ENCODE data around the gene EFCAB6.

Gene EFCAB6

DNA sequence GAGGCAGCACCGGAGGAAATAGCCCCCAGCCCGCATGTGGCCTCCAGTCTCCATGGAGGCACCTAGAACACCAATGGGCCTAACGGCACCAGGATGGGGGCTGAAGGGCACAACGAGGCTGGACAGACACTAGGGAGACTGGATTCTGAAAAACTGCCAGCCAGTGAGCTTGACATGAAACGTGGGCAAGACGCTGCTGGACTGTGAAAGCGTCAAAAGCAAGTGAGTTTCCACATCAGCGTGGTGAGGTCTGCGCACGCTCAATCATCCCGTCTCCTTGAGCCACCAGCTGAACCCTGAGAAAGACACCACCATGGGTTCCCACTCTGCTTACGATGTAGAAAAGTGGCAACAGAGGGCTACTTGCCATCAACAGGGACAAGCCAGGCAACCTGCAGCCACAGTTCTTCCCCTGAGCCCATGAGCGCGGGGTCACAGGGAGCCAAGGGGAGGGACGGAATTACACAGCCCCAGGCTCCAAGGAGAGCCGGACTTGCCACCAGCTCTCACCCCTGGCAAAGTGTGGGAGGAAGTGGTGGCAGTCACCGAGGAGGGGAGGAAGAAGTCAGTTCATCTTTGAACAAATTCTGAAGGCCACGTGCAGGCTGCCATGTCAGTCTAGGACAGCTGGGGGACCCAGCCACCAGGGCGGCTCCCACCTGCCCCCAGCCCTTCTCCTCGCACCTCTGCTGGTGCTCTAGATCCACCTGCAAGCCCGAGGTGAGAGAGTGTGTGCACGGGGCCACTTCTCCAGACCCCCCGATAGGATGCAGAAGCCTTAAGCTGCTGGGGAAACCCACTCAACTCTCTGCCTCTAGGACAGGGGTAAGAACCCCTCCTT, 269.2 kb downstream of the EFCAB6 start:
- no peak for DNase-seq (ENCODE audit: low spot score)

DNA sequence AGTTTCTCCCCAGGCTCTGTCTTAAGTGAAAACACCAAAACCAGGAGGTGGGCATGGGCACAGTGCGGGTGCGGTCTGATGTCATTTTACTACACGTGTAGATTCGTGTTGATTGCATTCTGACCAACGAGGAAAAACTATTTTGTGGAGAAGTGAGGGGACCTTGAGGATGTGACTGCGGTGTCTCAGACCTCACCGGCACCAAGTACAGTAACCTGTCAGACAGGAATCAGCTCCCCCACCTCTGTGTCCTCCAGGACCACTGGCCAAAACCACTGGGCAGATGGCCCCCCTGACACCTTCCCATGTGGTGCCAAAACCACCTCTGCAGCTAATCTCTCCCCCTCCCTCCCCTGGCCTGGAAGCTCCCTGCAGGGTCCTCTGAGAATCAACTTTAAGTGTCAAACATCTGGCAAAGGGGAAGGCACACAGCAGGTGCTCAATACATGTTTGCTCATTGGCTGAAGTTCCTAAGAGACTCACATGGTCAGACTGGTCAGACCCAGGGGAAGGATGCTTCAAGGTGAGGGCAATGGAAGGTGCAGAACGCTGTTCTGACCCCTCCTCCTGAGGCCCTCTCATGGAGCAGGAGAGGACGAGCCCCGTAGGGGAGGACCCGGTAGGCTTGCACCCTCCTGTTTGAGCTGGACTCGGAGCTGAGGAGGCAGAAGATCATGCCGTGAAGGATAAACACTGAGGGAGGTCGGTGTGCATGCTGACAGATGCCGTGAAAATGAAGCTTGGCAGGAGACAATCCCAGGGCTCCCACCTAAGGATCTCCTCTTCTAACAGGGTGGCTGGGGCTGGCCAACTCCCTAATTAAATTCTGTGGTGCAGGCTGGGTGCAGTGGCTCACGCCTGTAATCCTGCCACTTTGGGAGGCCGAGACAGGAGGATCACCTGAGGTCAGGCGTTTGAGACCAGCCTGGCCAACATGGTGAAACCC, 270.4 kb downstream of the EFCAB6 start:
- no peak for DNase-seq (ENCODE audit: low spot score)

DNA sequence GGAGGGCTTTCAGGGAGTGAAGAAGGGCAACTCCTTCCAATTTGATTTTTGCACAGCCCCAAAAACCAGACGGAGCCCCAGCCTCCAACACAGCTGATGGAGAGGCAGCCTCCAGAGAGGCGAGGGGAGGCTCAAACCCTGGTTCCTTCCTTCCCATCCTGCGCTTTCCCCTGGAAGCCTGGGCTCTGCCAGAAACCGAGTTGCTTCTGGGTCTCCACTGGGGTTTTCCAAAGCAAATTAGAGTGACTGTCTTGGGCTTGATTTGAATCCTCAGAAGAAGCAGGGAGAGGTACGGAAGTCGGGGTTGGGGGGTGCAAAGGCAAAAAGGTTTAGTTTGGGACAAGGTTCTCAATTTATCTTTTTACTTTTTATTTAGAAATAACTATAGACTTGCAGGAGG, 271.1 kb downstream of the EFCAB6 start:
- no peak for DNase-seq (ENCODE audit: low spot score)

DNA sequence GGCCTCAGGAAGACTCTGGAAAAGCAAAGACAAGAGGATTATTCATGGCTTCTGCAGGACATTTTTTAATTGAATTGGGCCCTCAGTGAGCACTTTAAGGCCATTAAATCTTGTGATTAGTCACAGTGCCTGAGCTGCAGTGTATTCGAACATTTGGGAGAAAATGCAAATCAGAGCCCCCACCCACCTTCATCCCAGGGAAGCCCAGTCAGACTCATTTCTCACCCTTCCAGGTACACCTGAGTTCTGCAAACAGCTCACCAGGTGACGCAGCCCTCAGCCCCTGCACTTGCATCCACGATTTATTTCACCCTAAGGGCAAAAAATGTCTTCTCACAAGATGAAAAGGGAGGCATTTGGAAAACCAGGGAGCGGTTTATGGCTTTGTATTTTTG, 271.6 kb downstream of the EFCAB6 start:
- DNase-seq (ENCODE audit: low spot score), result no peak

DNA sequence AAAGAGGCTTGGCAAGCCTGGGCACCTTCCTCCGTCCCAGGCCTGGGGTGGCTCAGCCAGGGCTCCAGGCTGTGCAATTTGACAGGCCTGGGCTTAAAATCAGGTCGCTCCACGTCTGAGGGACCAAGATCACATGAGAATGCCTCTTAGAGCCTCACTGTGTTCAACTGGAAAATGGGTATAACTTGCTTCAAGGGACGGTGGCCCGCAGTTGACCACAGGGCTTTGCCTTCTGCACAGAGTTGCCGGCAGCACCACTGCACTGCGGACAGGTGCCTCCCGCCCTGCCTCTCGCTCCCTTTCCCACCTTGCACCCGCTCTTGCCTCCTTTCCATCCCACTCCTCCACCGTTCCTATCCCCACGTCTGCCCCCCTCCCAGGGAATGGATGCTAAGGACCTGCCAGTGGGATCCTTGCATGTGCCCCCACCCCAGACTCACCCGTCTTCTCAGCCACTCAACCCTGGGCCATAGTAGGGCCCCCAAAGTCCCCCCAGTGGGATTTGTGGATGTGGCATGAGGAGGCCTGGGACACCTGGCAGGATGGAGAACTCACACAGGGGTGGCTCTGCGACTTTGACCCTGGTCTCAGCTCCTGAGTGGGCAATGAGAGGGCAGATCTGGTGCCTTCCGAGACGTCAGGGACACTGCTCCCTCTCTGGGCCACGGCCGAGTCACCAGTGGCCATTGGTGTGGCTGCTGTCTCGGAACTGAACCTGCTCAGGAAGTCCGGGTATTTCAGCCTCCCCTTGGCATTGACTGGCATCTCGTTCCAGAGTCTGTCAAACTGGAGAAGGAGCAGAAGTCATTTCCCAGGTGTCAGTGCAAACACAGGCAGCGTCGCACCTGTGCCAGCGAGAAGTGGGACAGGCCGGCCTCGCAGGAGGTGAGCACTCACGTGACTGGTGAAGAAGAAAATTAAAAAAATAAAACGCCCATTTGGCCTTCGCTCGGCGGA, 272.3 kb downstream of the EFCAB6 start:
- DNase-seq (ENCODE audit: low spot score), result no peak

DNA sequence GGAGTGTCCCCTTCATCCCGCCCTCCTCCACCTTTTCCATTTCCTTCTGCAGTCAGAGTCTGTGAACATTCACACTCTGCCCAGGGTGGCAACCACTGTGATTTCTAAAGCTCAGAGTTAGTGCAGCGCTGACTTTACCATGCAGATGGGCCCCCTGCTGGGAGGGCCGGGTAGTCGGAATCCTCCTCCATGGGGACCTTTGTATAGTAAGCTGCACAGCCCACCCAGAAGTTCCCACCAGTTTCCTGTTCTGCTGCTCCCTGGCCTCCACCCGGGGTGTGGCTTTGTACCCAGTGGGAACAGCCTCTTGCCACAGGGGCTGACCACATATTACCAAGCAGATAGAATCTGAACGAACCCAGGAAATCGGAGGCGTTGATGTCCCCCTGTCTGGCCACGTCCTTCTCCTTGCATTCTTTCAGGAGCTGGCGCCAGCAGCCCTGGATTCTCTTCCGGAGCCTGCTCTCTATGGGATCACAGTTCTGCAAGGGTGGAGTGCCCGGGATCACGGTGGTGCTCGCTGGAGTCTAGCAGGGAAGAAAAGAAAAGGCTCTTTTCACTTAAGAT, 275.0 kb downstream of the EFCAB6 start:
- DNase-seq (ENCODE audit: low spot score), result no peak

DNA sequence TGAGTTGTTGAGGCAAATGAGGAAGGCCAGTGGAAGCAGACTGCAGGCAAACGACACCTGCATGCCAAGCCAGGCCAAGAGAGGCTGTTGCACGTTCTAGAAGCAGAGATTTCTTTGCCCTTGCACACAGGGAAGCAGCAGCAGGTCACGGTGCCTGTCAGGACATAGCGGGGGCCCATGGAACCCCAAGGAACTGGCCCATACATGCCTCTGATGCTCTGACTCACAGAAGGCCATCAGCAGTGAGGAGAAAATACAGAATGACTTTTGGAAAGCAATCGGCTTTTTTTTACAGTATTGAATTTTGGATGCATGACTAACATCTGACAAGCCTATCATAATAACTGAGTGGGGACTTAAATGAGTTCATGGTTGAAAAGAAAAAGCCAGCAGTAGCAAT, 276.4 kb downstream of the EFCAB6 start:
- DNase-seq (ENCODE audit: low spot score), result no peak

DNA sequence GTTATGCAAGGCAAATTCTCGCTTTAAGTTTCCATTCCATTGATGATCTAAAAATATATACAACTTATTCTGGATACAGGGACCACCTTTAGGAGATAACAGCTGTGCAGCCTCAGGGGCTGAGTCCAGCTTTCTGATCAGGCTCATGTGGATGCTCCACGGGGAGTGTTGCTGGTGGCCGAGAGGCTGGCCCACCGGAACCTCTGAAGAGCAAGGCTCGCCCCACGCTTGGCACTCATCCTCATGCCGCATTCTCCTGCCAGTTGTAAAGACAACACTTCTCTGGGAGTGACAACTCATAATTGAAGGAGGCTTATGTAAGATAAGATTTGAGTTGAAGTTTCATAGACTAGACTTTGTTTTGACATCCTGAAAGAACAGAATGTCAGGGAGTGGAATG, 276.8 kb downstream of the EFCAB6 start:
- DNase-seq (ENCODE audit: low spot score), result no peak

DNA sequence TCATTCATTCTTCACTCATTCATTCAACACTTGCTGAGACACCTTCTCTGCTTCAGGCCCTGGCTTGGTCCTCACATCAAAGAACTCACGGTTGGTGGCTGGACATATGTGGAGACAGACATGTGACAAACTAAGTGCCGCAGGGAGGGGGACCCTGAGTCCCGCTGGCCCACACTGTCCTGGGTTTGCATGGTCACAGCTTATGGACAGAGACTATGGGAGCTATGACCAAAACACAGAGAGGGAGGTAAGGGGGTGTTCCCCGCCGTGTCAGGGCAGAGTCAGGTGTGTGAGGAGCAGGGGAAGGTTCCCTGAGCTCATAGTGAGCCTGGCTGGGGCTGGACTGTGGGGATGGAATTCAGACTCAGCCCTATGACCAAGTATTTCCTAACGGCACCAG, 277.2 kb downstream of the EFCAB6 start:
- no peak for DNase-seq (ENCODE audit: low spot score)

DNA sequence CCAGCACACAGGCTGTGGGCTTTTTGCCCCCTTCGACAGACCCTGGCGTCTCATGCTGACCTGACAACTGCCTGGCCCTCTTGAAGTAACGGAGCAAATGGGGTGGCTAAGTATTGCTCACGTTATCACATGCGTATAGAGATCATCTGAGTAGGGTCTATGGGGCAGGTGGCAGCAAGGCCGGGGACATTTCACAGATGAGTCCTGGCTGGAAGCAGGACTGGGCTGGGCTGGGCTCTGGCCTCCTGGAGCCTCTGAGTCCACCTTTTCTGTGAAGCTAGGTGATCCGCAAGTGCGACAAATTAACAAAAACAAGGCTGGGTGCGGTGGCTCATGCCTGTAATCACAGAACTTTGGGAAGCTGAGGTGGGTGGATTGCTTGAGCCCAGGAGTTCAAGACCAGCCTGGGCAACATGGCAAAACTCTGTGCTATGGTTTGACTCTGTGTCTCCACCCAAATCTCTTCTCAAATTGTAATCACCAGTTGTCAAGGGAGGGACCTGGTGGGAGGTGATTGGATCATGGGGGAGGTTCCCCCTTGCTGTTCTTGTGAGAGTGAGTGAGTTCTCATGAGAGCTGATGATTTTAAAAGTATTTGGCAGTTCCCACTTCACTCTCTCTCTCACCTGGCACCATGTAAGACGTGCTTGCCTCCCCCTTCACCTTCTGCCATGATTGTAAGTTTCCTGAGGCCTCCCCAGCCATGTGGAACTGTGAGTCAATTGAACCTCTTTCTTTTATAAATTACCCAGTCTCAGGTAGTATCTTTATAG, 278.3 kb downstream of the EFCAB6 start:
- DNase-seq (ENCODE audit: low spot score), result no peak

DNA sequence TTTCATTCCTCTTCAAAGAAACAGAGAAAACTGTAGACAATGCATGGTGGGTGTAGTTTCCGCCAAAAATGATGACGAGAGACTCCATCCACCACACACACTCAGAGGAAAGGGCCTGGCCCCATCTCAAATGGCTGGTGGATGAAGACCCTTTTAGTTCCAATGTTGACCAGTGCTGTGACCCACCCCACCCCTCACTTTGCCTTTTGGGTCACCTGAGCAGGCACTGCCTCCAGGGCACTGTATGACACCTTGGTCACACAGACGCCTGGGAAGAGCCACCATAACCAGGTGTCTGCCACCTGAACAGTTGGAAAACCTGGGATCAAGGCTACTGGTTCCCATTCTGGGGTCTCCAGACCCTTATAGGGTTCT, 279.0 kb downstream of the EFCAB6 start:
- DNase-seq (ENCODE audit: low spot score), result no peak

DNA sequence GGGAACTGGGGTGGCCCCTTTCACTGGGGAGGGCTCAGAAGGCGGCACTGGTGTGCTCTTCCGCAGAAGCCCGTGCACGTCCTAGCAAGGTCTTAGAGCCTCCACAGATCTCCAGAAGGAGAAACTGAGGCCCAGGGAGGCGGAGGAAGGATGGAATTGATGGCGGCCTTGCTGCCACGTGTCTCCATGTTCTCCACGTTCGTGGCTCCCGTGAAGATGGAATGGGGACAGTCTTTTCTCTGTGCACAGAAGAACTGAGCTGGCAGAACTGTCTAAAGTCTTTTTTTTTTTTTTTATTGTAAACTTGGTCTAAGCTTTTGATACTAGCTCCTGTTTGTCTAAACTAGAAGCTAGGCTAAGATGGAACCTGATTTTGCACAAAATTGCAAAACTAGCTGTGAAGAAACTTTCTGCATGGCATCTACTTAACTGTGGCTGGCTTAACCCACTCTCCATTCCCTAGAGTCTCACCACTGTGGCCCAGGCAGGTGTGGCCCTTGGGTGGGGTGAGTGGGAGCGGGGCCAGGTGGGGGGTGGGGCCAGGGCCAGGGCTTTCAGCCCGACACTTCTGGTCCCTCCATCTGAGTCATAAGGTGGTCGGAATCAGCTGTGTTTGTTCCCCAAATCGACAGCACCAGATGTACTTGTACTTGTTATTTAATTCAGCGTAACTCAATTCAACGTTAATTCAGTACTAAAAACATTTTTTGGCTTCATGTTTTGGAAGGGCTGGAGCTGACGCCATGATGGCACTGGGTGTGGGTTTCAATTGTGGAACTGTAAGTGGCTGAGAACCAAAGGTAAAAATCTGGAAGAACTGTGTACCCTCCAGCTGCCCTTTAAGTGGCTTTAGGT, 279.6 kb downstream of the EFCAB6 start:
- no peak for DNase-seq (ENCODE audit: low spot score)

DNA sequence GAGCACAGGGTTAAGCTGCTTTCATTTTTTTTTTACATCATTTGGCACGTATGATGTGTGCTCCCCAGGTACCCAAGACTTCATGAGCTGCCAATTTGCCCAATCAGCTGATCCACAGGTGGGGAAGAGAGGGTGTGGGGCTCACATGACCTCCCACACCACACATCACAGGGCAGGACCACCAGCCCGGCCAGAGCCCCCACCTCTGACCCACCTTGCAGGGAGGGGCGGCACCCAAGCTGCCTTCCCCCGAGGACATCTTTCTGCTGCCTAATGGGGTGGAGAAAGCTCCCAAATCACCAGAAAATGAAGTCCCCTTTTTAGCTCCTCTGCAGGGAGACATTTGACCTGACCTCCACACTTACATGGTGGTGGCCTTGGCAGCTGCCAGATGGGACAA, 280.5 kb downstream of the EFCAB6 start:
- DNase-seq (ENCODE audit: low spot score), result no peak

DNA sequence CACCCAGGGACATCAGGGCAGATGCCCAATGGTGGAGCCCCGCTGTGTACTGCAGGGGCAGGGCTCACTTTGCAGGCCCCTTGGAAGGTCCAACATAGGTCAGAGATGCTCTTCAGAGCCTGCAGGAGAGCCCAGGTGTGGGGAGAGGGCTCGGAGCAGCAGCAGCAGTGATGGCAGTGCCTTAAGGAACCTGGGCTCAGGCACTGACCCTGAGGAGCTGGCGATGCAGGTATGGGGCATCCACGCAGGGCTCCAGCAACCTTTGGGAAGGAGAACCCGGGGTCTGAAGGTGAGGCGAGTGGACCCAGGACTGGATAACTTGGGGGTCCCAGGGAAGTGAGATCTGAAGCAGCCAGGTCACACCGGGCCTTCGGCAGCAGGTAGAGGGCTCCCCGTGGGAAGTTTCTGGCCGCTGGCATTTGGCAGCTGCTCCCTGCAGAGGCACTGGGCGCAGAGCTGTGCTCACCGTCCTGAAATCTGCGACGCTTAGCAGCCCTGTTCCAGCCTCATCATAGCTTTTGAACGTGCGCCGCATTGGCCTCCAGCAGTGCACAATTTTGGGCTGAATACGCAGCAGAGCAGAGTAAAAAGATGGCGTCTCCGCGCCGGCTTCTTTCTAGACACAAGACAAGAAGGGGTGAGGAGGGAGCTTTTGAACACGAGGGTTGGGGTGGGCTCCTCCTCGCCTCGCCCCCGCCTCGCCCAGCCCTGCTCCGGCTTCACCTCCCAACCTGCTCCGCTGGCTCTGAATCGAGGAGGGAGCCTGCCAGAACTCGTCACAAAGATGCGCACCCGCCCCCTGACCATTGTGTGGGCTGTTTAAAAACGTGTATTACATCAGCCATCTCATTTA, 281.5 kb downstream of the EFCAB6 start:
- DNase-seq (ENCODE audit: low spot score), result no peak

DNA sequence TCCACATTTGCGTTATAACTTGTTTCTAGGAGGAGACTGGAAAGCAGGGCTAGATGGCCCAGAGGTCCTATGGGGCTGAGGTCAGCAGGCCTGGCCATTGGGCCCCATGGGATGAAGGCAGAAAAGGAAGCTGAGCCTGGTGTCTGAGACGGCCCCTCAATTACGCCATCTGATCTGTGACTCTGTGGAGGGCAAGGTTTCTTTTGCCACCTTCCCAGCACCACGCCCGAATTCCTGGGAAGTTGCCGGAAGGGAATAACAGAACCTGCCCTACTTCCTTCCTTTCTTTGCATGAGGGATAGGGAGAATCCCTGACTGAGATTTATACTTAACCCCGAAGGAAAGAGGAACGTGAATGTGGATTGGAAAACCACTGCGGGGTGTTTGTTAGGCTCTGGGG, 282.2 kb downstream of the EFCAB6 start:
- no peak for DNase-seq (ENCODE audit: low spot score)

DNA sequence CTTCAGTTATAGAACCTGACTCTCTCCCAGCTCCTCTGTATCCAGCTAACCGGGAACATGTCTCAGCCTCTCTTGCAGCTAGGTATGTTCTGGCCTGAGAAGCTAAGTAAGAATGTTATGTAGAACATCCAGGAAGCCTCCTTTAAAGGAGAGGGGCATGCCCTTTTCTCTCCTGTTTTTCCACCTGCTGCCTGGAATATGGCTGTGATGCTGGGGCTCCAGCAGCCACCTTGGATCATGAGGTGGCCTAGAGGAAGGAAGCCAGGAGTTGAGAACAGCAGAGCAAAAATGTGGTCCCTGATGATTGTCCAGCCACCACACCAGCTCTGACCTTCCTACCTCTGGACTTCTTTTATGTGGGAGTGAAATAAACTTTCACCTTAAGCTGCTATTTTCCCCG, 282.6 kb downstream of the EFCAB6 start:
- DNase-seq (ENCODE audit: low spot score), result no peak

DNA sequence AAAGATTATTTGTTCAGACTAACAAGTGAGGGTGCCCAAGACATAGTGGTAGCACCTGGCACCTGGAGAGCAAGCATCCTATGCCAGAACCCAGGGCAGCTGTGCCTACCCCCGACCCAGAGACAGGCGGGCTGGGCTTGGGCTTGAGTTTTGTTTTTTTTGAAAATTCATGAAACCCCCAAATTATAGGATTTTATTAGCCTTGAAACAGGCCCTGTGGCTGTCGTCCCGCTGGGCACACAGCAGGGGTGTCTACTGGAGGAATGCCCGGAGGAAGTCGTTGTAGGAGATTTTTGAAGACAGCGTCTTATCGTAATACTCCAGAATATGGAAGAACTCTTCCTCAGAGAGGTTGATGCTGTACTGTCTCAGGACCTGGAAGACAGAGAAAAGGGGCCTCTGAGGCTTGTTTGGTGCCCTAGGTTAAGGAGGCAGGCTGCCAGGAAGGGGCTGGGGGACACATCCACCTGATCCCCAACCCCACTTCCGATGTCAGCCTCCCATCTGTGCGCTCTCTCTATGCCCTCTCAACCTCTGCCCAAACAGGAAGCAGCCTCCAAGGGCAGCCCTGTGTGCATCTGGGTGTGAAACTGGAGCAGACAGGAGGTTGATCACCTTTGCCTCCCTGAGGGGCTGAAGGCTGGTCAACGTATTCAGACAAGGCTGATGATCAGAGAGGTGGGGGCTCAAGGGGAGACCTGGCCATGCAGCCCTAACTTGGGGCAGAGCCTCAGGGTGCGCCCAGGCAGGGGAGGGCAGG, 283.3 kb downstream of the EFCAB6 start:
- DNase-seq (ENCODE audit: low spot score), result no peak

DNA sequence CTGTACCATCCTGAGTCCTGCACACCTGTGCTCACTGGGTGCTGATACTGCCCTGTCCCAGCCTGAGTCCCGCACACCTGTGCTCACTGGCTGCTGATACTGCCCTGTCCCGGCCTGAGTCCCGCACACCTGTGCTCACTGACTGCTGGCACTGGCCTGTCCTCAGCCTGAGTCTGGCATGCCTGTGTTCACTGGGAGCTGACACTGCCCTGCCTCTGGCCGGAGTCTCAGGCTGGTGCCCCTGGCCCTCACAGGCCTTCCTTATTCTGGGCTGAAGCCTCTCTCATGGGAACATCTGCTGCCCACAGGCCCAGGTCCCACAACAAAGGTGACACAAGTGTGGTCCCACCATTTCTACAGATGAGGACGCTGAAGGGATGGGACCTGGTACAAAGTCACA, 285.2 kb downstream of the EFCAB6 start:
- no peak for DNase-seq (ENCODE audit: low spot score)

Measured in SW480 (cell line).